Esophagus (tissue), 2 donors: ENCODE data around the gene APOBR. TPM values are rescaled to one million over a fixed set of nuclear protein-coding genes. Genes with fewer than 3 reads are reported as not detected.
"Not testable (repeated sequence)": the region's sequence is repeated elsewhere in the genome, so short reads cannot be mapped to it uniquely, and the experiment has no call there.

Source experiments
- H3K27ac ChIP-seq, 2 donors: one replicate each; pipeline ENCODE4 v1.5.1; 2013; ENCODE audit warnings: low read depth in 2 of 2, mild to moderate bottlenecking in 2 of 2, inconsistent platforms in 1 of 2, low read length in 1 of 2, moderate library complexity in 1 of 2
- H3K27me3 ChIP-seq, 2 donors: one replicate each; pipeline ENCODE4 v1.6.1; 2013; ENCODE audit warnings: low read length in 2 of 2, control low read depth in 1 of 2, mild to moderate bottlenecking in 1 of 2; ENCODE audit not compliant: insufficient read depth in 2 of 2, control insufficient read depth in 1 of 2
- H3K36me3 ChIP-seq, 2 donors: one replicate each; pipeline ENCODE4 v1.6.1; 2013; ENCODE audit warnings: low read length in 1 of 2; ENCODE audit not compliant: control insufficient read depth in 2 of 2, insufficient read depth in 2 of 2
- H3K4me1 ChIP-seq, 2 donors: one replicate each; pipeline ENCODE4 v1.6.1; 2013; ENCODE audit warnings: low read length in 1 of 2; ENCODE audit not compliant: control insufficient read depth in 2 of 2, insufficient read depth in 2 of 2
- H3K4me3 ChIP-seq, 2 donors: one replicate each; pipeline ENCODE4 v1.5.1; 2013; ENCODE audit warnings: low read length in 2 of 2, mild to moderate bottlenecking in 2 of 2, low read depth in 1 of 2, moderate library complexity in 1 of 2
- H3K9me3 ChIP-seq, 2 donors: one replicate each; pipeline ENCODE4 v1.6.1; 2013; ENCODE audit warnings: mild to moderate bottlenecking in 2 of 2, low read depth in 1 of 2, low read length in 1 of 2, moderate library complexity in 1 of 2; ENCODE audit not compliant: control insufficient read depth in 2 of 2, insufficient read depth in 1 of 2
- WGBS, 2 donors: extraction: QIAGEN DNeasy Blood & Tissue Kit; methylation state at CpG; one replicate each; pipeline ENCODE4 v1.1.7; 2013; 5-methylcytosine and 5-hydroxymethylcytosine counted together
- polyA plus RNA-seq, 2 donors: library from polyadenylated mRNA; stranded (reverse); fragments of 200-250 nt; gene quantifications; one replicate each; pipeline ENCODE4 v1.2.3, GENCODE V29; 2013
- donor health status: healthy with polysubstance abuse.
- donor health status: Bipolar disorder and iron deficiency.

APOBR gene
- polyA plus RNA-seq, 2 donors, result 1.2 TPM

DNA sequence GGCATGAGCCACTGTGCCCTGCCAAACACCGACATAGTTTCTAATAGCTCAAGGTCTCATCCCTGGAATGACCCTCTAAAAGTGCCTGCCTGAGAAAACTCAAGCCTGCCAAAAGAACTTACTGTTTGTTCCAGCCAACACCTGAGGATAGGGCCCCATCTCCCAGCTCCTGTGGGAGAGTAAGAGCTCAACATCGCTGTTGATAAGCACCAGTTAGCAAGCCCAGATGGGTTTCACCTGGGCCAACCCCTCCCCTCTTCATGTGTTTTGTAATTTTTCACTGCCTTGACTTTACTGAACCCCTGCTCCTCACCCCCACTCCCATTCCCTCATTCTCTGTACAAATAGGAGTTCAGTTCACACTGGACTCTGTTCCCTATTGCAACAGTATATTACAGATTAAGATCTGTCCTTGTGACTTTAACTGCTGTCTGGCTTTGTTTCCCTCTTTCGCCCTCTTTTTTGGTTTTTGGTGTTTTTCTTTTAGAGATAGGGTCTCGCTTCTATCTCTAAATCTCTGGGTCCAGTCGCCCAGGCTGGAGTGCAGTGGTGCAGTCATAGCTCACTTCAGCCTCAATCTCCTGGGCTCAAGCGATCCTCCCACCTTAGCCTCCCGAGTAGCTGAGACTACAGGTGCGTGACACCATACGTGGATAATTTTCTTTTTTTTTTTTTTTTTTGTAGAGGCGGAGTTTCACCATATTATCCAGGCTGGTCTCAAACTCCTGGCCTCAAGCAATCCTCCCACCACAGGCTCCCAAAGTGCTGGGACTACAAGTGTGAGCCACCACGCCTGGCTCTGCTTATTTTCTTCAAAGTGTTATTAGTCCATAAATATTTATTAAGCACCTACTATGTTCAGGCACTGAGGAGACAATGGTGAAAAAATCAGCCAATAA lies 32.0 kb downstream of the APOBR start:
- H3K27me3 ChIP-seq, result no peaks in the 10 kb centered on the region
- no peak overlapping the region for H3K4me3 ChIP-seq
- no peak overlapping the region for H3K27ac ChIP-seq
- no peaks in the 10 kb centered on the region for H3K36me3 ChIP-seq
- 73 to 88% methylated on average over 11 of the region's 11 CpGs for WGBS, 2 donors
- no peaks in the 10 kb centered on the region for H3K9me3 ChIP-seq
- no peaks in the 10 kb centered on the region for H3K4me1 ChIP-seq

- not testable (repeated sequence) for H3K27me3 ChIP-seq, H3K4me3 ChIP-seq, H3K36me3 ChIP-seq, H3K4me1 ChIP-seq, H3K27ac ChIP-seq, H3K9me3 ChIP-seq
- 88 to 96% methylated on average over 7 of the region's 7 CpGs for WGBS, 2 donors
Measured at GRCh38 chr16:28527100-28527785, 32.8 kb downstream of the APOBR start.

- WGBS, 2 donors, result 74 to 86% methylated on average over 5 of the region's 5 CpGs
- Histone ChIP-seq H3K27ac (no peak overlapping the region), H3K36me3 (no peaks in the 10 kb centered on the region), H3K4me1 (no peaks in the 10 kb centered on the region), H3K4me3 (no peak overlapping the region), H3K27me3 (no peaks in the 10 kb centered on the region), H3K9me3 (no peaks in the 10 kb centered on the region)
Measured at GRCh38 chr16:28527985-28528384, 33.5 kb downstream of the APOBR start.

DNA sequence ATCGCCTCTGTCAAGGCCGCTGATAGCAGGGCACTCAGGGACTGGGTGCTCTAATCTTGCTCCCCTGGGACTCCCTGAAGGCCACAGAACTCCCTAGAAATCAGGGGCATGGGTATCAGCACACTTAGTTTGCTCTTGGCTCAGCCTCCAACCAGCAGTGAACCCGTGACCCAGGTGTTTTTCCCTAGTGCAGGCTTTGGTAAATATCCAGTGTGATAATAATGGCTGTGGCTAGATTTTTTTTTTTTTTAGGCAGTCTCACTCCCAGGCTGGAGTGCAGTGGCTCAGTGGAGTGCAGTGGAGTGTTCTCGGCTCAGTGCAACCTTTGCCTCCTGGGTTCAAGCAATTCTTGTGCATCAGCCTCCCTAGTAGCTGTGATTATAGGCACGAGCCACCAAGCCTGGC lies 34.0 kb downstream of the APOBR start:
- Histone ChIP-seq H3K36me3 (no peaks in the 10 kb centered on the region), H3K27me3 (no peaks in the 10 kb centered on the region), H3K9me3 (no peaks in the 10 kb centered on the region), H3K27ac (no peak overlapping the region), H3K4me1 (peaks cover 0 to 2% of the 10 kb centered on the region in 2 donors), H3K4me3 (no peak overlapping the region)
- WGBS, 2 donors, result 57 to 86% methylated on average over 5 of the region's 5 CpGs

DNA sequence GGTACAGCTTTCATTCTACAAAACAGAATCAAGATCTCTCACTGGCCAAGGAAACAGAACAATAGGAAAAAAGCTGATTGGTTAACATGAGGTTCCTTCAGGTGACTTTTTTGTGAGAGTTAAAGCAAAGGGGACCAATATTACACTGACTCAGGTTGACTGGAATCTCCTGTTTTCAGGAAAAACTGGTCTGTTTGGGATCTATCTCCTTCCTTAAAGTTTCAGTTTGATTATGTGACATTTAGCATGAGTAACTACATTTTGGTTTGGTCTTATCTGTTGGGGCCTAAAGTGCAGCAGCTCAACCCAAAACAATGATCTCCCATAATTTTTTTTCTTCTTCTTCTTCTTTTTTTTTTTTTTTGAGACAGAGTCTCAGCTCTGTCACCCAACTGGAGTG lies 34.7 kb downstream of the APOBR start:
- Histone ChIP-seq H3K9me3 (no peaks in the 10 kb centered on the region), H3K27ac (no peak overlapping the region), H3K4me3 (no peak overlapping the region), H3K36me3 (no peaks in the 10 kb centered on the region), H3K4me1 (peaks cover 0 to 3% of the 10 kb centered on the region in 2 donors), H3K27me3 (no peaks in the 10 kb centered on the region)

DNA sequence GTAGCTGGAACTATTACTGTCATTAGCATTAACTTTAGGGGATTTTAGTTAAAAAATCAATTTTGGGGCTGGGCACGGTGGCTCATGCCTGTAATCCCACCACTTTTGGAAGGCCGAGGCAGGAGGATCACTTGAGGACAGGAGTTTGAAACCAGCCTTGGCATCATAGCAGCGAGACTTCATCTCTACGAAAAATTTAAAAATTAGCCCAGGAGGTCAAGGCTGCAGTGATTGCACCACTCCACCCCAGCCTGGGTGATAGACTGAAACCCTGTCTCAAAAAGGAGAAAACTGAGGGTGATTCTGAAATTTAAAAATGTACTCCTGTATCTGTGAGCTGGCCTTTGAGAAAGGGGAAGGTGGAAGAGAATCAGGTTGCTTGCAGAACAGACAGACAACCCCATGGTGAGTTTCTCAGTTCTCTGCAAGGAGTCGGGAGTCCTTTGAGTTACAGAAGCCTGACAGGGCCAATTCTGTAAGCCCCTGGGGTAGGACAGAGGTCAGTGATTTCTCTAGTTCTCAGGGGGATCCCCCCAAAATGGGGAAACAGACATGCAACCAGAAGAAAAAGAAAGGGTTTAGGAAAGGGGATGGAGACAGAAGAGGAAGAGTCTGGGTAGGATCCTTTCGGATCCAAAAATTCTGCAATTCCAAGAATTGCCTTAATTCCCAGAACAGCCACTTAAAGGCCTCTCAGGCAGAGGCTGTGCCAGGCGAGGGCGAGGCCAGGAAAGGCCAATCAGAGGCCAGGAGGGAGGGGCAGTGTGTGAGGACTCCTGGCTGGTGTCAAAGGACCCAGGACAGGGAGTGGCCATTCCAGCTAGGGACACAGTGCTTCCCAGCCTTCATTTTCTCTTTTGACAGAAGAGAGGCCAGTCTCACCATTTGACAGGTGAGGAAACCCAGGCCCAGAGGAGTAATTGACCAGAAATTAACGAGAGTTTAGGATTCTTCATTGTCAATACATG lies 37.6 kb downstream of the APOBR start:
- Histone ChIP-seq H3K9me3 (no peaks in the 10 kb centered on the region), H3K36me3 (peaks cover 0 to 6% of the 10 kb centered on the region in 2 donors), H3K27me3 (no peaks in the 10 kb centered on the region), H3K4me1 (peaks cover 2 to 3% of the 10 kb centered on the region in 2 donors), H3K27ac (peak overlapping the region; percentile 6 to 19), H3K4me3 (no peak overlapping the region)
- WGBS, 2 donors, result 66 to 71% methylated on average over 9 of the region's 9 CpGs

DNA sequence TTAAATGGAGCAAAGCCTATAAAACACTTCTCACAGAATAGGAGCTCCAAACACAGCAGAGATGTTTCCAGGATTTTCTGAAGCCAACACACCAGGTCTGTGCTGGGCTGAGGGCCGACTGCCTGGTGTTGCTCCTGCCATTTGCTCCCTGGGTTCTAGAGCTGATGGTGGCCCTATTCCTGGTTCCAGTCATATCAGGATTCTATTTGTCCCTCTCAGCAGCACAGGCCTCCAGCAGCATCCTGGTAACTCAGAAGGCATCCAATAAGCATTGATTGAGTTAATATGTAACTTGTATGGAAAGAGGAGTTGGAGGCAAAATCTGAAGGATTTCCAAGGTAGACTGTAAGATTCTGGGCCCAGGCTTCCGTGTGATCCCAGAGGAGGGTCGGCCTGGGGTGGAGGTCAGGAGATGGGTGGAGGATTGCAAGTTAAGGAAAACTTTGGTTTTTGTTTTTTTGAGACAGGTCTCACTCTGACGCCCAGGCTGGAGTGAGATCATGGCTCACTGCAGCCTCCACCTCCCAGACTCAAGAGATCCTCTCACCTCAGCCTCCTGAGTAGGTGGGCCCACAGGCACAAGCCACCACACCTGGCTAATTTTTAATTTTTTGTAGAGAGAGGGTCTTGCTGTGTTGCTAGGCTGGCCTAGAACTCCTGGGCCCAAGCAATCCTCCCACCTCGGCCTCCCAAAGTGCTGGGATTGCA lies 38.7 kb downstream of the APOBR start:
- H3K4me3 ChIP-seq, result no peak overlapping the region
- 83 to 85% methylated on average over 5 of the region's 5 CpGs for WGBS, 2 donors
- H3K27me3 ChIP-seq, result no peaks in the 10 kb centered on the region
- H3K36me3 ChIP-seq, result peaks cover 0 to 6% of the 10 kb centered on the region in 2 donors
- H3K4me1 ChIP-seq, result peaks cover 5 to 6% of the 10 kb centered on the region in 2 donors
- H3K9me3 ChIP-seq, result no peaks in the 10 kb centered on the region
- H3K27ac ChIP-seq, result peak overlapping the region; percentile 37 to 64

DNA sequence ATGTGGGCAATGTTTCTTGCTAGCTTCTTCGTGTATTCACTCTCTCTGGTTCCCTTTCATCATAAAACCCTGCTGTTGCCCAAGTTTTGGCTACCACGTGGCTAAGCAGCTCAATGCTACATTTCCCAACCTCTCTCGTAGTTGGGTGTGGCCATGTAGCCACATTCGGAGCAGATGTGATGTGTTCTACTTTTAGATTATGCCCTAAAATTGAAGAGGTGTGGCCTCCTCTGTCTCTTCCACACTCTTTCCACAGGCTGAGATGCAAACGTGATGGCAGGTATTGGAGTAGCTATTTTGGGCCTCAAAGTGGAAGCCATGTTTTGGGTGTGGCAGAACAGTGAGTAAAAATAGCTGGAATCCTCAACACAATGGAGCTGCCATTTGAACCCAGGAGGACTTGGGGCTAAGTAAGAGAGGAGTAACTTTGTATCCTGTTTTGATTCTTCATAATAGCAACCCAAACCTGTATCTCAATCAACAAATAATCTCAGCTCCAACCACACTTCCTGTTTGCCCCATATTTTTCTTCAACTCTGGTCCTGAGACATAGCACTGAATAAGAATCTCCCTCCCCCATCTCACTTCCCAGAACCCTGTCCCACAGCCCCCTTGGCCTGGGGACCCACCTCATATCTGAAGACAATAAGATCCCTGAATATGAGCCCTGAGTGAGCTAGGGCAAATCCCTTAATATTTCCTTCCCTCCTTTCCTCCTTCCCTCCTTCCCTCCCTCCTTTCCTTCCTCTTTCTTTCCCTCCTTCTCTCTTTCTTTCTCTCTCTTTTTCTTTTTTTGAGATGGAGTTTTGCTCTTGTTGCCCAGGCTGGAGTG lies 40.3 kb downstream of the APOBR start:
- H3K27ac ChIP-seq, result peak overlapping the region; percentile 24 to 61
- H3K27me3 ChIP-seq, result no peaks in the 10 kb centered on the region
- peaks cover 5 to 10% of the 10 kb centered on the region in 2 donors for H3K4me1 ChIP-seq
- no peak overlapping the region for H3K4me3 ChIP-seq
- peaks cover 0 to 6% of the 10 kb centered on the region in 2 donors for H3K36me3 ChIP-seq
- WGBS, 2 donors, result 48 to 53% methylated on average over 5 of the region's 5 CpGs
- no peaks in the 10 kb centered on the region for H3K9me3 ChIP-seq
